ENCODE data around the gene SEMA3E.

GRCh38 chr7:83476511-83477050 lies 172.4 kb downstream of the SEMA3E start:
- TF ChIP-seq CTCF (IDR thresholded peaks at IDR 0.05; ENCODE audit: low read depth, low read length) (no peak), EZH2phosphoT487 (IDR thresholded peaks at IDR 0.05; ENCODE audit: low read depth) (no peak)
